ENCODE measurements around the gene ADAM11. TPM values are rescaled to one million over a fixed set of nuclear protein-coding genes. Genes with fewer than 3 reads are reported as not detected.

The ADAM11 gene
- total and polyA plus RNA-seq, 2 of the 8 experiments (the other 6 are each of a cell fraction or from before 2014, with no cell fraction given), result 2.3 to 2.9 TPM

DNA sequence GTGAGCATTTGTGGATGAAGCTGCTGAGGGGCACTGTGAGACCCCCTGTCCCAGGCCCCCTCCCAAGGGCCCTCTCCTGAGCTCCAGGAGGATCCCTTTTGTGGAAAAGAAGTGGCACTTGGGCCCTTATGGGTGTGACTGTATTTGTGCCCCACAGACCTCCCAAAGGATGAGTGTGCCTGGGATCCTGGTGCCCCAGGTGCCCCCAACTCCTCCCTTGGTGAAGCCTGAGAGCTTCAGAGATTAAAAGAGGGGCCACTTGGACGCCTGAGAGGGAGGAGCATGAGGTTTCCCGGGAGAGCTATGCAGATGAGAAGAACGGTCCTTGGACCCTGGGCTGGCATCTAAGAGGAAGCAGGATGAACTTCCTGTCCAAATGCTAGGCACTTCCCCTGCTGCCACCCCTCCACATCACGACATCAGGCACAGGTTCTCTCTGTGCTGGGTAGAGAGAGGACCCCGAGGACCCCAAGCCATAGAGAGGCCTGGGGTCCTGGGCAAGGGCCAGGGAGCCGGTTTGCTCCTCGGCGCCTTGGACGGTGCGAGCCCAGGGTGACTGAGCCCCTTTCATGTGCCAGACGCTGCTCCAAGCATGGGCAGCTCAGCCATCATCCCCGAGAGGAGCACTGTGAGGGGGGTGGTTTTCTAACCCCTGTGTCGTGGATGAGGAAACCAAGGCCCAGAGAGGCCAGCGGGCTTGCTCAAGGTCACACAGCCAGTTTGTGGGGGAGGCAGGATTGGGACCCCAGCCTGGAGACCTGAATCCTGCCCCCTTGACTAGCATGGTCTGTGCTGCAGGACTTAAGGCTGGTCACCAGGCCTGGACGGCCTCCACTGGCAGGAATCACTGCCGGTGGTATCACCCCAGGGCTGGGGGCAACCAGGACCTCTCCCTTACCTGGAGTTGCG is 5.6 kb upstream of the ADAM11 start:
- Histone ChIP-seq H3K23ac (ENCODE audit: insufficient read length) (no peak overlapping the region), H3K4me1 (replicated peaks in 1 of 4; ENCODE audit: control insufficient read depth in 3 of 4, insufficient read depth in 4 of 4, low read length in 3 of 4) (no peaks in the 10 kb centered on the region; a peak in 1 of 7 replicates), H3K27ac (ENCODE audit: low read depth, low read length) (no peak overlapping the region), H3K56ac (replicated peaks; ENCODE audit: insufficient read length, low read depth, low read length) (no peak overlapping the region), H2BK120ac (replicated peaks; ENCODE audit: low read depth, low read length) (no peak overlapping the region), H2BK12ac (ENCODE audit: low read depth, low read length) (no peak overlapping the region), H3K79me2 (ENCODE audit: control insufficient read depth in 1 of 2, insufficient read depth in 2 of 2, low read length in 2 of 2) (no peaks in the 10 kb centered on the region), H3K9me3 (ENCODE audit: insufficient read depth in 2 of 2, low read depth in 1 of 2, low read length in 1 of 2) (no peaks in the 10 kb centered on the region), H3K36me3 (ENCODE audit: control insufficient read depth in 2 of 4, insufficient read depth in 4 of 4, low read length in 3 of 4) (peaks cover 0 to 10% (median 1%) of the 10 kb centered on the region in 4 experiments; a peak in 3 of 8 replicates), H3K14ac (ENCODE audit: insufficient read length) (no peak overlapping the region), H2AFZ (ENCODE audit: low read length) (no peak overlapping the region), H3K4me2 (ENCODE audit: insufficient read depth in 1 of 2, low read depth in 2 of 2, low read length in 2 of 2) (no peak overlapping the region), H2BK5ac (ENCODE audit: low read depth, low read length) (no peak overlapping the region), H4K20me1 (replicated peaks in 1 of 2; ENCODE audit: control insufficient read depth in 1 of 2, insufficient read depth in 2 of 2, low read length in 2 of 2) (peaks cover 0 to 3% of the 10 kb centered on the region in 2 experiments), H4K5ac (ENCODE audit: insufficient read length, low read depth, low read length) (no peak overlapping the region), H3K4me3 (ENCODE audit: extremely low read depth in 1 of 4, insufficient read depth in 2 of 4, low read depth in 3 of 4, low read length in 4 of 4) (no peak overlapping the region), H3K27me3 (replicated peaks in 1 of 4; ENCODE audit: control insufficient read depth in 3 of 4, extremely low read depth in 1 of 4, insufficient read depth in 3 of 4, low read length in 3 of 4) (peaks cover 8 to 15% (median 15%) of the 10 kb centered on the region in 4 experiments), H3K18ac (ENCODE audit: extremely low read depth, low read length) (no peak overlapping the region), H3K9ac (replicated peaks in 1 of 4; ENCODE audit: extremely low read depth in 1 of 4, low read depth in 3 of 4, low read length in 3 of 4) (no peak overlapping the region), H3K23me2 (ENCODE audit: low read depth, low read length) (no peaks in the 10 kb centered on the region), H3K79me1 (ENCODE audit: low read depth, low read length) (no peaks in the 10 kb centered on the region), H2AK5ac (ENCODE audit: low read depth, low read length) (no peak overlapping the region), H3K4ac (replicated peaks; ENCODE audit: insufficient read length, low read depth, low read length) (no peak overlapping the region), H2BK20ac (ENCODE audit: low read length) (no peak overlapping the region), H4K8ac (ENCODE audit: extremely low read depth, insufficient read depth, low read length) (no peak overlapping the region), H2BK15ac (ENCODE audit: low read length) (no peak overlapping the region), H4K91ac (replicated peaks; ENCODE audit: insufficient read length, low read length) (no peak overlapping the region)
- POLR2A ChIA-PET (ENCODE audit: partially characterized antibody), result interaction anchor here (0.6 to 1.9 kb wide), 5 partner anchors 11 to 259 kb away, joined by 3 to 7 read pairs (median 3); no protein-coding TSS in a partner anchor
- WGBS, 2 experiments (ENCODE audit: extremely low coverage in 1 of 2, insufficient coverage in 1 of 2, insufficient read length in 1 of 2, insufficient replicate concordance in 2 of 2, low coverage in 1 of 2, low lambda C conversion rate in 2 of 2, missing lambda C conversion rate in 1 of 2), result 90% methylated on average over 17 of the region's 17 CpGs; no CpG with 5 or more reads in 1 of the 2 experiments
- FAIRE-seq (no peak), DNase-seq (ENCODE audit: low read depth in 1 of 2, low spot score in 2 of 2) (no peak)
- CTCF ChIA-PET (ENCODE audit: partially characterized antibody), result interaction anchor here (1.2 to 2.3 kb wide), 8 partner anchors 10 to 112 kb away, joined by 3 to 8 read pairs (median 5); partner anchors contain the start of gene HIGD1B
- TF ChIP-seq CBX8 (IDR thresholded peaks at IDR 0.05; ENCODE audit: borderline replicate concordance, low read depth, low read length) (no peak), TAF7 (optimal IDR thresholded peaks at IDR 0.05; ENCODE audit: borderline replicate concordance, low read depth, low read length) (no peak), CBX5 (IDR thresholded peaks at IDR 0.05; ENCODE audit: low read depth, low read length) (no peak), BRCA1 (IDR thresholded peaks at IDR 0.05; ENCODE audit: low read depth, low read length) (no peak), SP1 (IDR thresholded peaks at IDR 0.05; ENCODE audit: low read depth, low read length) (no peak), SIN3A (conservative IDR thresholded peaks at IDR 0.05 in 1 of 2, IDR thresholded peaks at IDR 0.05 in 1 of 2; ENCODE audit: low read depth in 1 of 2, low read length in 2 of 2) (no peak), RBBP5 (IDR thresholded peaks at IDR 0.05; ENCODE audit: borderline replicate concordance, low read depth, low read length) (no peak), SIX5 (IDR thresholded peaks at IDR 0.05; ENCODE audit: low read depth, low read length) (no peak), TEAD4 (IDR thresholded peaks at IDR 0.05; ENCODE audit: low read depth, low read length) (no peak), POU5F1 (IDR thresholded peaks at IDR 0.05; ENCODE audit: low read depth, low read length) (no peak)

All from H1 (cell line).